VCaP (cell line): ENCODE measurements around the gene MYT1.
"Not testable (repeated sequence)": the region's sequence is repeated elsewhere in the genome, so short reads cannot be mapped to it uniquely, and the experiment has no call there.

ENCODE experiments used
- H3K27ac ChIP-seq: fragments of 450-650 bp; 2 replicates; pipeline ENCODE4 v1.5.1; 2017
- TF ChIP-seq, protein P1 (sequence below): fragments of 450-650 bp; conservative IDR thresholded peaks from 2 replicates; pipeline ENCODE4 v1.5.1; 2017; ENCODE audit warnings: mild to moderate bottlenecking, moderate library complexity

The MYT1 gene

DNA sequence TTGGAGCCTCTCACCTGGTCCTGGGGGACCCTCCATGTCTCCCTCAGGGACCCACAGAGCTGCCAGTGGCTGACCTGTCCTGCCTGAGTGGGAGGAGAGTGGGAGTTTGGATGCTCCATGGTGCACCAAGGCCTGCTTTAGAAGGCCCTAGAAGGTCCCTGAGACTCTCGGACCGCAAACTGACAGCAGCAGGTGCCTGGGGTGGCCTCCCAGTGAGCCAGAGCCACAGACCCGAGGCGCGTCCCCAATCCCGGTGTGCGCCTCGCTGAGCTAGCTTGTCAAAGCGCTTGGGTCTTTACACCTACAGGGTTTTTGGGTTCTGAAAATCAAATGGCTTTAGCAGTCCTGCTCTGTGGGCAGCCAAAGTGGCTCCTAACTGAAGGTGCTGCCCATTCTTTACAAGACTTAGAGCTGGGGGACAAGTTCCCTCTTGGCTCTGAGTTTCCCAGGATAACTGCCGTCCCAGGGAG is 4.9 kb downstream of the MYT1 start:
- no peak overlapping the region for H3K27ac ChIP-seq
- TF ChIP-seq, protein P1, sequence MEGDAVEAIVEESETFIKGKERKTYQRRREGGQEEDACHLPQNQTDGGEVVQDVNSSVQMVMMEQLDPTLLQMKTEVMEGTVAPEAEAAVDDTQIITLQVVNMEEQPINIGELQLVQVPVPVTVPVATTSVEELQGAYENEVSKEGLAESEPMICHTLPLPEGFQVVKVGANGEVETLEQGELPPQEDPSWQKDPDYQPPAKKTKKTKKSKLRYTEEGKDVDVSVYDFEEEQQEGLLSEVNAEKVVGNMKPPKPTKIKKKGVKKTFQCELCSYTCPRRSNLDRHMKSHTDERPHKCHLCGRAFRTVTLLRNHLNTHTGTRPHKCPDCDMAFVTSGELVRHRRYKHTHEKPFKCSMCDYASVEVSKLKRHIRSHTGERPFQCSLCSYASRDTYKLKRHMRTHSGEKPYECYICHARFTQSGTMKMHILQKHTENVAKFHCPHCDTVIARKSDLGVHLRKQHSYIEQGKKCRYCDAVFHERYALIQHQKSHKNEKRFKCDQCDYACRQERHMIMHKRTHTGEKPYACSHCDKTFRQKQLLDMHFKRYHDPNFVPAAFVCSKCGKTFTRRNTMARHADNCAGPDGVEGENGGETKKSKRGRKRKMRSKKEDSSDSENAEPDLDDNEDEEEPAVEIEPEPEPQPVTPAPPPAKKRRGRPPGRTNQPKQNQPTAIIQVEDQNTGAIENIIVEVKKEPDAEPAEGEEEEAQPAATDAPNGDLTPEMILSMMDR, result no peak

DNA sequence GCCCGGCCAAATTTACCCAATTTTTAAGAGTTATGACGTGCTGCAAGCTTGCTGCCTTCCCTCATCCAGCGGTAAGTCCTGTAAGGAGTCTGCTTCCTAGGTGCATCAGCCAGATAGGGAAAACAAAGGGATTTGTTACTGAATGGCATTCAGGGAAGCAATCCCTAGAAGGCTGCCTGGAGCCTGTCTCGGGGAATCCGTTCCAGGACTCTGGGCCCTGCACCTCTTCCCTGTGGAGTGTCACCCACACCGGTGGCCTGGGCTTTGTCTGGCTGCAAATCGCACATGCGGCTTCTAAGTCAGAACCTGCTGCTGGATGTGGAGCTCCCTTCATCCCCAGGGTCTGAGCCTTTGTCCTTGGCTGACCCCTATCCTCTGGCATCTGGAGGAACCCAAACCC is 7.0 kb downstream of the MYT1 start:
- TF ChIP-seq, protein P1, result no peak
- no peak overlapping the region for H3K27ac ChIP-seq

DNA sequence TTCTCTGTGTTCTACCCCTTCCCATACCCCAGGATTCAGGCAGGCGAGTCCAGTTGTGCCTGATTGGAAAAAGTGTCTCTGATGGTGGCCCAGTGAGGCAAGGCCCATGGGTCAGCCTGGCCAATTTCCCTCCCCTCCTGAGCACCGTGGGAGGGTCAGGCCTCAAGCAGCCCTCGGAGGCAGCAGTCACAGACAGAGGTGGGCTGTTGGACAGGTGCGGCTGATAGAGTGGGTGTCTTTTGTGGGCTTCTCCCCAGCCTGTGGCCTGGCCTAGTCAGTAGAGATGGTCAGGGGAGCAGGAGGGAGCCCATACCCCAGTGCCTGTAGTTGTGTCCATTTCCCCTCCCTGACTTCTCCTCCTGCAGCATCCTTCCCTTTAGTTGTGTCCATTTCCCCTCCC is 8.9 kb downstream of the MYT1 start:
- H3K27ac ChIP-seq, result no peak overlapping the region
- TF ChIP-seq, protein P1, result no peak

DNA sequence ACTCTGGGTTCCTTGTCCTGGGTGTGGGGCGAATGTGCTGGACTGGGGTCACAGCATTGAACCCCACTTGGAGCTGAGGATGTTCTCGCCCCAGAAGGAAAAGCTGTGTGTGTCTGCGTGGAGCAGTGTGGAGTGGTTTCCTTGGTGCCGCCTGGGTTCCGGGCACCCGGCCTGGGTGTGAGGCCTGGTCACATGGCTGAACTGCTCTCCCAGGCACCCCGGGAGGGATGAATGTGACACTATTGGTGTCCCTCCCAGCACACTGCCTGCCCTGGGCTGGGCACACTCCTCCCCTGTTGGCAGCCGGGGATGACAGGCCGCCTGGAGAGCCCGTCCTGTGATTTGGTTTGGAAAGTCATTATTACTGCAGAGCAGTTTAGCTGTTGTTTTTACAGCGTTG is 12.3 kb downstream of the MYT1 start:
- TF ChIP-seq, protein P1, result no peak

DNA sequence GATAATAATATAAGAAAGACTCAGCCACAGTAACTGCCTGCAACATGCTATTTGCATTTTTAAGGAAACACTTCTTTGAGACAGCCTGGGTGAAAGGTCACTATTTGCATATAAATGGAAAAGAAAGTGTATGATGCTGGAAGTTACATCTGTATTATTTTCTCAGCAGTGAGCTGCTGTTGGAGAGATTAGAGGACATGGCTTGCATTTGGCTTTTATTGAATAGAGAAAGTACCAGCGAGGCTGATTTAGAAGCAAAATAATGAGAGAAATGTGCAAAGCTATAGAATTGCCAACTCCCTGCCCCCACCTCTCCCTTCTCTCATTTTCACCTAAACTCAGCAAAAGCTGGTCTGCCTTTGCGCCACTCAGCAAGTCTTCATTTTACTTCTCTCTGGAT is 12.7 kb downstream of the MYT1 start:
- TF ChIP-seq, protein P1, result no peak
- no peak overlapping the region for H3K27ac ChIP-seq

More for the DNA sequence above, 12.3 kb downstream of the MYT1 start:
- no peak overlapping the region for H3K27ac ChIP-seq

DNA sequence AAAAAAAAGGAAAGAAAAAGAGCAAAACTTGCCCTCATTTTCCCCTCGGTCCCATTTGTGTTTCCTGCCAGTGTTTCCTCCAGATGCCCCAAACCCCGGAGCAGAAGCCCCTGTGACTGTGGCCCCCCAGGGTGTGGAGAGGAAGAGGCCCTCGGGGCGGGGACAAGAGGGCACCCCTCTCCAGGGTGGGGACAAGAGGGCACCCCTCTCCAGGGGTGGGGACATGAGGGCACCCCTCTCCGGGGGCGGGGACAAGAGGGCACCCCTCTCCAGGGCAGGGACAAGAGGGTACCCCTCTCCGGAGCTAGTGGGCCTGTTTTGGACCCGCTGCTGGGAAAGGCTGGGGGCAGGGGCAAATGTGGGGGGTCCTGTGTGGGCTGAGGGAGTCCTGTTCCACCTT is 13.1 kb downstream of the MYT1 start:
- TF ChIP-seq, protein P1, result no peak
- no peak overlapping the region for H3K27ac ChIP-seq

DNA sequence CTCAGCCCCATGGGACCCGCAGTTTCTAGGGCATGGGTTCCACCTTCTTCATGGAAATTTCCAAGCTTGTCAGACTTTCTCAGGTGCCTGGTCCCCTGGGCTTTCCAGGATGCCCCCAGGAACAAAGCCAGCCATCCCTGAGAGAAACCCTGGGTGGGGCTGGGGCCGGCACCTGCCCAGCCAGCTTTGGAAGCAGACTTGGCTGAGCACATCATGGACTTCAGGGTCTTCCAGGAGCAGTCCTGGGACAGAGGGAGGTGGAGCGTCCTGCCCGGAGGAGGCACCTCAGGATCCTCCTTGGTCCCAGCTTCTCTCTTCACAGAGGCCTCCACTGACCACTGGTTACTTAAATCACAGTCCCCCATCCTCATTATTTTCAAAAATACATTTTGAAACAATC is 13.5 kb downstream of the MYT1 start:
- TF ChIP-seq, protein P1, result no peak
- no peak overlapping the region for H3K27ac ChIP-seq

DNA sequence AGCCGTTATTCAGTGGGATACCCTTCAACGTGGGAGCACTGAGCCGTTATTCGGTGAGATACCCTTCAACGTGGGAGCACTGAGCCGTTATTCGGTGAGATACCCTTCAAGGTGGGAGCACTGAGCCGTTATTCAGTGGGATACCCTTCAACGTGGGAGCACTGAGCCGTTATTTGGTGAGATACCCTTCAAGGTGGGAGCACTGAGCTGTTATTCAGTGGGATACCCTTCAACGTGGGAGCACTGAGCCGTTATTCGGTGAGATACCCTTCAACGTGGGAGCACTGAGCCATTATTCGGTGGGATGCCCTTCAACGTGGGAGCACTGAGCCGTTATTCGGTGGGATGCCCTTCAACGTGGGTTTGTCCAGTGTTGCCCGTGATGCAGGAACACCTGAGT is 14.7 kb downstream of the MYT1 start:
- not testable (repeated sequence) for H3K27ac ChIP-seq
